ENCODE measurements around the gene SPATA6.
"Not testable (repeated sequence)": the region's sequence is repeated elsewhere in the genome, so short reads cannot be mapped to it uniquely, and the experiment has no call there.

The SPATA6 gene

DNA sequence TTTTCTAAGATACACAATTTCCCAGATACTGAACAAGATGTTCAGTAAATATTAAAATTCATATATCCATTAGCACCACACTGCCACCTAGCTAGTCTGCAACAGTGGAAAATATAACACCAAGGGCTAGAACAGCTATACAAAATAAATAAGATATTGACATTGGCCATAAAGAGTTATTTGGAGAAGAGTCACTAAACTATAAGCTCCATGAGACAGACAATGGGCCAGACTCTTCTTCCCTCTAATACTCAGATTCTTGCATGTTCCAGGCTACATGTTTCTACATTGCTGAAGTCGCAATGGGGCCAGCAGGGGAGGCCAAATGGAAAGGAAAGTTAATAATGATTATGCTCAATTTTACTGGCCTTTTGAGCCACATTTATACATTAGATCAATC, 21.5 kb downstream of the SPATA6 start:
- DNase-seq, result no peak

GRCh38 chr1:48448932-48449331, 23.1 kb downstream of the SPATA6 start:
- DNase-seq, result no peak

- DNase-seq, result not testable (repeated sequence)
Measured at GRCh38 chr1:48444186-48444585, 27.8 kb downstream of the SPATA6 start.

GRCh38 chr1:48442864-48443619, 29.0 kb downstream of the SPATA6 start:
- no peak for DNase-seq

GRCh38 chr1:48440786-48441185, 31.2 kb downstream of the SPATA6 start:
- not testable (repeated sequence) for DNase-seq

- no peak for DNase-seq
Measured at GRCh38 chr1:48439380-48439779, 32.6 kb downstream of the SPATA6 start.

GRCh38 chr1:48437379-48437778, 34.6 kb downstream of the SPATA6 start:
- not testable (repeated sequence) for DNase-seq

- not testable (repeated sequence) for DNase-seq
Measured at GRCh38 chr1:48435312-48436002, 36.5 kb downstream of the SPATA6 start.

GRCh38 chr1:48430832-48431231, 41.2 kb downstream of the SPATA6 start:
- DNase-seq, result no peak

DNA sequence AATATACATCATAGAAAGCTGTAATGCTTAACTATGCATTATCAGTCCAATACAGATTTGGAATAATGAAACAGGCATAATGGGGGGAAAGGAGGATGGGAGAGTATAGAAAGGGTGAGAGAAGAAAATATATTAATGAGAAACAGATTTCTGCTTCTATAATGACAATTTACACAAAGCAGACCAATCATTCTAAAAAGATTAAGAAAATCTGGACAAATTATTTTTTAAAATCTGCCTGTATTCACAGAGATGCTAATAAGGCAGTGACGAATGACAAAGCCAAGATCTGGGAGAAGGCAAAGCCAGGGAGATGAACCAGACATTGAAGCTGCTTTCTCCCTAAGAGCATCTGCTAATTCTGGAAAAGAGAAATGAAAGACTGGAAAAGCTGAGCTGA, 50.0 kb downstream of the SPATA6 start:
- DNase-seq, result no peak

- no peak for DNase-seq
Measured at GRCh38 chr1:48418742-48419141, 53.3 kb downstream of the SPATA6 start.

GRCh38 chr1:48415050-48415449, 57.0 kb downstream of the SPATA6 start:
- no peak for DNase-seq

- DNase-seq, result peak; percentile 5
Measured at GRCh38 chr1:48414264-48414663, 57.7 kb downstream of the SPATA6 start.

DNA sequence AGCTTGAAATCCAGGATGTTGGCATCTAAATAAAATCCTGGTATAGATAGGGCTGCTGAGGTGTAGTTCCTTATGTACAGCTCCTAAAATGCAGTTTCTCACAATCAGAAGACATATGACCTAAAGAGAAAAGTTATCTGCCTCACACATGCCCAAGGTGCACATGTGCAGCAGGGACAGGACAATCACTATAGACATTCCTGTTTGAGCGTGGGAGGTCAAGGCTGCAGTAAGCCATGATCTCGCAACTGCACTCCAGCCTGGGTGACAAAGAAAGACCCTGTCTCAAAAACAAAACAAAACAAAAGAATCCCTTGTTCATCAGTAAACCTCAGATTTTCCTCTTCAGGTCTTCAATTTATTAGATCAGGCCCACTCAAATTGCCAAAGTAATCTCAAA, 66.1 kb downstream of the SPATA6 start:
- no peak for DNase-seq

DNA sequence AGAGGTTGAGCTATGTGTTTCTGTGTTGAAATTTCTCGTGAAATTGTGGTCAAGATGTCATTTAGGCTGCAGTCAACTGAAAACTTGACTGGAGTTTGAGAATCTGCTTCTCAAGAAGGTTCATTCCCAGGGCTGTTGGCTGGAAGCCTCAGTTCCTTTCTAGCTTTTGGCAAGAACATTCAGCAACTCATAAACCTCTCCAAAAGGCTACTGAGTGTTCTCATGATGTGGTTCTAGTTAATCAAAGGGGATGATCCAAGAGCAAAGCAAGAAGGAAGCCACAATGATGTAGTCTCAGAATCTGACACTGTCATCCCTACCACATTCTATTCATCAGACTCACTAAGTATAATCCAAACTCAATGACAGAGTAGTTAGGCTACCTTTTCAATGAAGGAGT, 66.6 kb downstream of the SPATA6 start:
- peak; percentile 6 for DNase-seq

- no peak for DNase-seq
Measured at GRCh38 chr1:48402599-48402998, 69.4 kb downstream of the SPATA6 start.

- DNase-seq, result no peak
Measured at GRCh38 chr1:48396208-48396607, 75.8 kb downstream of the SPATA6 start.

DNA sequence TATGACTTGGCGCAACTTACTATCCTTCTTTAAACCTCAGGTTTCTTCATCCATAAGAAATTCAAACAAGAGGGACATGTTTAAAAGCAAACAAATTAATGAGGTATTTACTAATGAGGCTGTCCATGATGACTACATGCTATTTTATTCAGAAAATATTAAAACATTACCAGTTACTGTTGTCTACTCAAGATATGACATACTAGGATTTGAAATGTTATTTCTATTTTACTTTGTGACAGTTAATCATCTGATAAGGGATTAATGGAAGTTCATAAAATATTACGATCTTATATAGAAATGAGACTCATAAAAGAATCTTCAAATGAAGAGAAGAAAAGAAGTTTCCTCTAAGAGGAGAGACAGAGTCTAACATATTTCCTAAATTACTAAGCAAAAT, 80.1 kb downstream of the SPATA6 start:
- no peak for DNase-seq

- no peak for DNase-seq
Measured at GRCh38 chr1:48387409-48387808, 84.6 kb downstream of the SPATA6 start.

- DNase-seq, result no peak
Measured at GRCh38 chr1:48374785-48375184, 97.2 kb downstream of the SPATA6 start.

- no peak for DNase-seq
Measured at GRCh38 chr1:48371598-48371997, 100.4 kb downstream of the SPATA6 start.

GRCh38 chr1:48362901-48363300, 109.1 kb downstream of the SPATA6 start:
- no peak for DNase-seq

- DNase-seq, result peak; percentile 1
Measured at GRCh38 chr1:48356901-48357300, 115.1 kb downstream of the SPATA6 start.

- DNase-seq, result no peak
Measured at GRCh38 chr1:48344373-48344772, 127.6 kb downstream of the SPATA6 start.

DNA sequence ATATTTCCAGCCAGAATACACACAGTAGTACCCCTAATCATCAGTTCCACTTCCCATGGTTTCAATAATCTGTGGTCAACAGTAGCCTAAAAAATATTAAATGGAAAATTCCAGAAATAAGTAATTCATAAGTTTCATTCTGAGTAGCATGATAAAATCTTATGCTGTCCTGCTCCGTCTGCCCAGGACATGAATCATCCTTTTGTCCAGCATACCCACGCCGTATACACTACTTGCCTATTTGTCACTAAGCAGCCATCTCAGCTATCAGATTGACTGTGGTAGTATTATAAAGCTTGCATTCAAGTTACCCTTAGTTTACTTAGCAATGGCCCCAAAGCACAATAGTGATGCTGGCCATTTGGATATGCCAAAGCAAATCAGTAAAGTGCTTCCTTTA, 130.8 kb downstream of the SPATA6 start:
- no peak for DNase-seq
